Astrocyte (in vitro differentiated cells and primary cell): ENCODE measurements around the gene PRDM12. TPM values are rescaled to one million over a fixed set of nuclear protein-coding genes. Genes with fewer than 3 reads are reported as not detected.
A peak's percentile ranks its signal among the peaks of the same experiment; 100 is the strongest.

Experiments used
- DNase-seq: peaks from one replicate; pipeline ENCODE4 v3.0.0-alpha.2; 2010; ENCODE audit warnings: low read depth
- FAIRE-seq: peaks from 2 replicates; lab custom pipeline; 2011; peaks lifted over from hg19 to GRCh38; lab: Jason Lieb, UNC
- H2AFZ ChIP-seq: 2 replicates; pipeline ENCODE4 v1.6.0; 2012; ENCODE audit warnings: low read depth, low read length, inconsistent platforms
- H3K27ac ChIP-seq: 2 replicates; pipeline ENCODE4 v1.5.1; 2011; ENCODE audit warnings: low read depth, low read length, inconsistent platforms
- H3K27me3 ChIP-seq: 2 replicates; pipeline ENCODE4 v1.6.0; 2011; ENCODE audit warnings: low read length, inconsistent platforms; ENCODE audit not compliant: insufficient read depth
- H3K36me3 ChIP-seq: 2 replicates; pipeline ENCODE4 v1.5.1; 2011; ENCODE audit warnings: low read length, inconsistent platforms; ENCODE audit not compliant: insufficient read depth
- H3K4me1 ChIP-seq: 2 replicates; pipeline ENCODE4 v1.5.1; 2011; ENCODE audit warnings: low read length, inconsistent platforms; ENCODE audit not compliant: insufficient read depth
- H3K4me2 ChIP-seq: 2 replicates; pipeline ENCODE4 v1.6.0; 2012; ENCODE audit warnings: low read length, inconsistent platforms
- H3K4me3 ChIP-seq: 2 replicates; pipeline ENCODE4 v1.5.1; 2011; ENCODE audit warnings: low read depth, mild to moderate bottlenecking, low read length, inconsistent platforms; ENCODE audit not compliant: insufficient read depth
- H3K79me2 ChIP-seq: 2 replicates; pipeline ENCODE4 v1.6.0; 2012; ENCODE audit warnings: mild to moderate bottlenecking, low read length, inconsistent platforms; ENCODE audit not compliant: insufficient read depth
- H3K9ac ChIP-seq: 2 replicates; pipeline ENCODE4 v1.6.0; 2012; ENCODE audit warnings: mild to moderate bottlenecking, low read length, inconsistent platforms
- H3K9me3 ChIP-seq: 2 replicates; pipeline ENCODE4 v1.5.1; 2012; ENCODE audit warnings: low read depth, mild to moderate bottlenecking, low read length, inconsistent platforms; ENCODE audit not compliant: insufficient read depth
- H4K20me1 ChIP-seq: 2 replicates; pipeline ENCODE4 v1.6.0; 2012; ENCODE audit warnings: low read length, inconsistent platforms; ENCODE audit not compliant: insufficient read depth
- H3K27ac Mint-ChIP-seq: one replicate; pipeline ENCODE4 v1.8.0; 2021; ENCODE audit warnings: mild to moderate bottlenecking, mixed read lengths; ENCODE audit not compliant: unreplicated experiment
- H3K27me3 Mint-ChIP-seq: one replicate; pipeline ENCODE4 v1.8.0; 2021; ENCODE audit warnings: low read depth, mixed read lengths; ENCODE audit not compliant: unreplicated experiment
- H3K36me3 Mint-ChIP-seq: one replicate; pipeline ENCODE4 v1.8.0; 2021; ENCODE audit warnings: low read depth, mixed read lengths; ENCODE audit not compliant: unreplicated experiment
- H3K4me1 Mint-ChIP-seq: one replicate; pipeline ENCODE4 v1.8.0; 2021; ENCODE audit warnings: low read depth, mixed read lengths; ENCODE audit not compliant: unreplicated experiment
- H3K4me3 Mint-ChIP-seq: one replicate; pipeline ENCODE4 v1.8.0; 2021; ENCODE audit warnings: mild to moderate bottlenecking, moderate library complexity, mixed read lengths; ENCODE audit not compliant: unreplicated experiment
- H3K9me3 Mint-ChIP-seq: one replicate; pipeline ENCODE4 v1.8.0; 2021; ENCODE audit warnings: mild to moderate bottlenecking, mixed read lengths; ENCODE audit not compliant: unreplicated experiment
- CTCF ChIP-seq: IDR thresholded peaks from 2 replicates; pipeline ENCODE4 v1.5.1; 2011; ENCODE audit warnings: low read depth, mild to moderate bottlenecking, inconsistent platforms, low read length, moderate library complexity; ENCODE audit not compliant: insufficient read depth
- EZH2 ChIP-seq: IDR thresholded peaks from 2 replicates; pipeline ENCODE4 v1.6.1; 2012; ENCODE audit warnings: mild to moderate bottlenecking, low read length, inconsistent platforms; ENCODE audit not compliant: insufficient read depth
- total RNA-seq: library from RNA; stranded (reverse); gene quantifications from 2 replicates; pipeline ENCODE4 v1.2.1, GENCODE V29; 2021

Gene PRDM12
- total RNA-seq, 1 donor from 2014 or later: 0.23 TPM

DNA sequence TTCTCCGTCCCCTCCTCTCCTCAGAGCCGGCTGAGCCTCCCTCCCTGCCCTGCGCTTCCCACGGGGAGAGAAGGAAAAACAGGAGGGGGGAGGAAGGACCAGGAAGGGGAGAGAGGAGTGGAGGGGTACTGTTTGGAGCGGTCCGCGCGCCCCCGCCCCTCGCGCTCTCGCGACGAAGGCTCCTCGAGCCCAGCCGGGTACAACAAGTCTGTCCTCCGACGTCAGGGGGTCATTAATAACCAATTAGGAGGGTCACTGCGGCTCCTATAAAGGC lies 480 bp upstream of the PRDM12 start:
- Histone ChIP-seq H3K9me3 (peaks cover 5% of the 10 kb centered on the region), H3K36me3 (no peaks in the 10 kb centered on the region), H3K4me3 (no peak overlapping the region), H3K4me2 (no peak overlapping the region), H2AFZ (no peak overlapping the region), H3K27me3 (peaks cover 69% of the 10 kb centered on the region), H4K20me1 (peaks cover 26% of the 10 kb centered on the region), H3K79me2 (no peaks in the 10 kb centered on the region), H3K9ac (no peak overlapping the region), H3K27ac (no peak overlapping the region), H3K4me1 (no peaks in the 10 kb centered on the region)
- Mint-ChIP-seq H3K27me3 (peaks cover 51% of the 10 kb centered on the region), H3K36me3 (no peaks in the 10 kb centered on the region), H3K9me3 (peaks cover 5% of the 10 kb centered on the region), H3K4me1 (no peaks in the 10 kb centered on the region), H3K27ac (no peak overlapping the region), H3K4me3 (no peak overlapping the region)
- no peak for DNase-seq
- no peak for FAIRE-seq
- TF ChIP-seq CTCF: no peak
- no peak for TF ChIP-seq EZH2

DNA sequence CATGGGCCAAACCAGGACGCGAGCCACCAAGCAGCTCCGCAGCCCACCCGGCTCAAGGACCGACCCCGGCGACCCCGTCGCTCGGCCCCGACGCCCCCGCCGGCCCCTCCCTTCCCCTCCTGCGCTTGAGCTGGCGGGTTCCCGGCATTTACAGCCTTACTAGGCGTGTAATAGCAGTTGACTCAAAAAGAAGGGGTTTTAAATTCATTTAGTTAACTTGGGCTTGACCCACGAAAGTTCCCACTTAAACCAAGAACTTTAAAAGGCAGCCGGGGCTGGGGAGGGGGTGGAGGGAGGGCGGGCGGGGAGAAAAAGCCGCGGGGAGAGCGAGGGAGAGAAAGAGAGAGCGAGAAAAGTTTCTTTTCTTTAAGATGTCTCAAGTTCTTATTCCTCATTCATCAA lies 636 bp downstream of the PRDM12 start:
- Mint-ChIP-seq H3K36me3 (no peaks in the 10 kb centered on the region), H3K27ac (peak overlapping the region; percentile 75), H3K27me3 (peaks cover 51% of the 10 kb centered on the region), H3K4me1 (no peaks in the 10 kb centered on the region), H3K4me3 (no peak overlapping the region), H3K9me3 (peaks cover 3% of the 10 kb centered on the region)
- Histone ChIP-seq H3K36me3 (no peaks in the 10 kb centered on the region), H3K79me2 (no peaks in the 10 kb centered on the region), H2AFZ (no peak overlapping the region), H3K9ac (no peak overlapping the region), H3K27me3 (peaks cover 65% of the 10 kb centered on the region), H3K4me3 (no peak overlapping the region), H4K20me1 (peaks cover 26% of the 10 kb centered on the region), H3K9me3 (peaks cover 5% of the 10 kb centered on the region), H3K4me1 (no peaks in the 10 kb centered on the region), H3K27ac (no peak overlapping the region), H3K4me2 (no peak overlapping the region)
- DNase-seq (no peak), FAIRE-seq (no peak)
- TF ChIP-seq EZH2 (no peak), CTCF (no peak)

GRCh38 chr9:130665431-130666392 lies 1.3 kb downstream of the PRDM12 start:
- TF ChIP-seq CTCF (no peak), EZH2 (peak; percentile 100)
- Histone ChIP-seq H3K79me2 (no peaks in the 10 kb centered on the region), H3K4me3 (no peak overlapping the region), H3K4me1 (no peaks in the 10 kb centered on the region), H3K27me3 (peaks cover 63% of the 10 kb centered on the region), H3K4me2 (no peak overlapping the region), H3K9me3 (peaks cover 5% of the 10 kb centered on the region), H3K27ac (no peak overlapping the region), H4K20me1 (peaks cover 26% of the 10 kb centered on the region), H2AFZ (no peak overlapping the region), H3K9ac (no peak overlapping the region), H3K36me3 (no peaks in the 10 kb centered on the region)
- no peaks in the 10 kb centered on the region for H3K4me1 Mint-ChIP-seq
- no peak overlapping the region for H3K4me3 Mint-ChIP-seq
- peaks cover 2% of the 10 kb centered on the region for H3K36me3 Mint-ChIP-seq
- peaks cover 3% of the 10 kb centered on the region for H3K9me3 Mint-ChIP-seq
- FAIRE-seq: no peak
- DNase-seq: no peak
- H3K27me3 Mint-ChIP-seq: peaks cover 55% of the 10 kb centered on the region
- peak overlapping the region; percentile 75 for H3K27ac Mint-ChIP-seq
